ENCODE data around the gene CDC34. TPM values are rescaled to one million over a fixed set of nuclear protein-coding genes. Genes with fewer than 3 reads are reported as not detected.

CDC34 gene
- polyA plus RNA-seq, 1 experiment: 34.0 TPM

DNA sequence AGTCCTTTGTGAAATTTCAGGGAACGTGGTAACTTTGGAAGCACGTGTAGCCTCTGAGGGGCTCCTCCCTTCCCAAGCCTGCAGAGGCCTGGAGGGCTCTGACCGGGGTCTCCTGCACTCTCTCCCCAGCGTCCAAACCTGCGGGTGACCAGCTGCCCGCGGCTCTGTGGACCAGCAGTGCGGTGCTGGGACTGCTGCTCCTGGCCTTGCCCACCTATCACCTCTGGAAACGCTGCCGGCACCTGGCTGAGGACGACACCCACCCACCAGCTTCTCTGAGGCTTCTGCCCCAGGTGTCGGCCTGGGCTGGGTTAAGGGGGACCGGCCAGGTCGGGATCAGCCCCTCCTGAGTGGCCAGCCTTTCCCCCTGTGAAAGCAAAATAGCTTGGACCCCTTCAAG is 26.9 kb upstream of the CDC34 start:
- TF ChIP-seq, protein P1, sequence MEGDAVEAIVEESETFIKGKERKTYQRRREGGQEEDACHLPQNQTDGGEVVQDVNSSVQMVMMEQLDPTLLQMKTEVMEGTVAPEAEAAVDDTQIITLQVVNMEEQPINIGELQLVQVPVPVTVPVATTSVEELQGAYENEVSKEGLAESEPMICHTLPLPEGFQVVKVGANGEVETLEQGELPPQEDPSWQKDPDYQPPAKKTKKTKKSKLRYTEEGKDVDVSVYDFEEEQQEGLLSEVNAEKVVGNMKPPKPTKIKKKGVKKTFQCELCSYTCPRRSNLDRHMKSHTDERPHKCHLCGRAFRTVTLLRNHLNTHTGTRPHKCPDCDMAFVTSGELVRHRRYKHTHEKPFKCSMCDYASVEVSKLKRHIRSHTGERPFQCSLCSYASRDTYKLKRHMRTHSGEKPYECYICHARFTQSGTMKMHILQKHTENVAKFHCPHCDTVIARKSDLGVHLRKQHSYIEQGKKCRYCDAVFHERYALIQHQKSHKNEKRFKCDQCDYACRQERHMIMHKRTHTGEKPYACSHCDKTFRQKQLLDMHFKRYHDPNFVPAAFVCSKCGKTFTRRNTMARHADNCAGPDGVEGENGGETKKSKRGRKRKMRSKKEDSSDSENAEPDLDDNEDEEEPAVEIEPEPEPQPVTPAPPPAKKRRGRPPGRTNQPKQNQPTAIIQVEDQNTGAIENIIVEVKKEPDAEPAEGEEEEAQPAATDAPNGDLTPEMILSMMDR (IDR thresholded peaks at IDR 0.05; ENCODE audit: low read depth, low read length): no peak
- POLR2A ChIA-PET: no interaction called here
- DNase-seq (ENCODE audit: low read depth, low spot score): no peak

DNA sequence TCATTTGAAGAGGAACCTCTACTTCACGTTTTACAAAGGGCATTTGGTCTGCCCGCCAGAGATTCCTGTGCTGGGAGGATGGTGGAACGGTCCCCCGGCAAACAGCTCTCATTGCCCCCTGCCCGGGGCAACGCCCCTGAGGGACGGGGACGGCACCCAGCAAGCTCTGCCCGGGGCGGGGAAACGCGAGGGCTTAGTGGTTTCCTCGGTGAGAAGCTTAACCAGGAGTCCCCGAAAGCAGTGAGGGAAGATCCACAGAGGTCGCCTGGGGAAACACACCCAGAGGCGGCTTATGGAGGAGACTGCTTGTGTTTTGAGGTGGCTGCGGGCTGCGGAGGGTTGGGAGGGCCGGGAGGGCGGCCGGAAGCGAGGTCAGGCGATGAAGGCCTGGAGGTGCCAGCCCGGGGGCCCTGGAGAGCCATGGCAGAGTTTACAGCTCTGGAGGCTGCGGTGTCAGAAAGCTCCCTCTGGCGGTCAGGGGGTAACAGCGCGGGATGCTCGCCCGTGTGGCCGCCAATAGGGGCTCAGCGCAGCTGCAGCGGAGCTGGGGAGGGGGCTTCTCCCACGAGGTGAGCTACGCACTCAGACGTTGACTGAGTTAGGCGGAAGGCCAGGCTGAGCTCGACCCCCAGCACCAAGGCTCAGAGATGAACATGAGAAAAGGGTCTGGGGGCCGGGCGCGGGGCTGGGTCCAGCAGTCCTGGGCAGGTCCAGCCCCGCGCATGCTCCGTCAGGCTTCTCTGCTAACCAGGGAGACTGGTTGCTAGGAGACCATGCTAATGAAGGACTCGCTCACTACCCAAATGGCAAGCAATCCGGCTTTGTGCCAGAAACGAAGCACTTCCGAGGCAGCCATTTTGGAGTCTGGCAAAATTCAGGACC is 24.9 kb upstream of the CDC34 start:
- H3K9me3 ChIP-seq (ENCODE audit: control insufficient read depth, insufficient read depth, low read length): no peaks in the 10 kb centered on the region; the same call in 1 of the 2 replicates
- DNase-seq (ENCODE audit: low read depth, low spot score): peak; percentile 75
- POLR2A ChIA-PET: interaction anchor here (0.5 to 1.1 kb wide), 6 partner anchors 9 to 159 kb away, joined by 3 to 7 read pairs (median 4); partner anchors contain the start of gene CDC34
- CTCF ChIA-PET: interaction anchor here (0.6 to 1.8 kb wide), 26 partner anchors 8 to 625 kb away, joined by 3 to 16 read pairs (median 4); partner anchors contain the start of genes CDC34, CNN2, MIER2 and SHC2
- no peaks in the 10 kb centered on the region for H3K27me3 ChIP-seq (ENCODE audit: control insufficient read depth, insufficient read depth, low read length)
- peak overlapping the region; percentile 87 for H3K4me3 ChIP-seq (ENCODE audit: low read depth, low read length)
- TF ChIP-seq, protein P1 (IDR thresholded peaks at IDR 0.05; ENCODE audit: low read depth, low read length): peak; percentile 96
- H3K27ac ChIP-seq (ENCODE audit: low read depth, low read length): peak overlapping the region; percentile 88

More for the DNA sequence above, 26.9 kb upstream of the CDC34 start:
- Histone ChIP-seq H3K9me3 (ENCODE audit: control insufficient read depth, insufficient read depth, low read length) (no peaks in the 10 kb centered on the region; the same call in 1 of the 2 replicates), H3K27me3 (ENCODE audit: control insufficient read depth, insufficient read depth, low read length) (no peaks in the 10 kb centered on the region), H3K4me3 (ENCODE audit: low read depth, low read length) (no peak overlapping the region), H3K27ac (ENCODE audit: low read depth, low read length) (no peak overlapping the region)
- CTCF ChIA-PET: interaction anchor here (0.7 kb wide), 1 partner anchor 9 kb away, joined by 4 read pairs; the partner anchor contains the start of gene MADCAM1

DNA sequence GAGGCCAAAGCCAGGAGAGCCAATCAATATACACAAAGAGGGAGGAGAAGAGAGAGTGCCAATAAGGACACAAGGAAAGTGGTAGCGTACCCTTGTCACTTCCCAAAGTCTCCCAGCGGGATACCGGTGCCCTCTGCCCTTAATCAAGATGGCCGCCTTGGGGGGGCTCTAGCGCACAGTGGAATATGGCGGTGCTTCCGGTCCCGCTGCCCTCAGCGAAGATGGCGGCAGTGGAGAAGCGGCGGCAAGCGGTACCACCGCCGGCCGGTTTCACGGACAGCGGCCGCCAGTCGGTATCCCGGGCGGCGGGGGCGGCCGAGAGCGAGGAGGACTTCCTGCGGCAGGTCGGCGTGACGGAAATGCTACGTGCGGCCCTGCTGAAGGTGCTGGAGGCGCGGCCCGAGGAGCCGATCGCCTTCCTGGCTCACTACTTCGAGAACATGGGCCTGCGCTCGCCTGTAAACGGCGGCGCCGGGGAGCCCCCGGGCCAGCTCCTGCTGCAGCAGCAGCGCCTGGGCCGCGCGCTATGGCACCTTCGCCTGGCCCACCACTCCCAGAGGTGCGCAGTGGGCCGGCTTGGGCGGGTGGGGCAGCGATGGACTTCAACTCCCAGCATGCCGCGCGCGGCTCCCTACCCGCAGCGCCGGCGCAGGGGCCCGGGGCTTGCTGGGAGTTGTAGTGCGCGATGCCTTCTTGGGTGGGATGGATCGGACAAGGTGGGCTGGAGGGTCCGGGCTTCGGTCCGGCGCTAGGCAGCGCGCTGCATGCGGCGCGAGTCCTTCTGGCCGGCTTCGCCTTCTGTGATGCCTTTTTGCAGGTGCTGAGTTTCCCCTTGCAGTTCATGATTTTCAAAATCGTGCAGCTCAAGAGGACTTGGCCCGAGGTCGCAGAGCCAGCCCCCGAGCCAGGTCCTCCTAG is 24.0 kb upstream of the CDC34 start, which contains the start of gene TPGS1:
Gene TPGS1 (plus strand): TSS at position 212 of the 918 bp plus-strand sequence. CDS start 10 bp downstream, at position 222.
- TF ChIP-seq, protein P1 (IDR thresholded peaks at IDR 0.05; ENCODE audit: low read depth, low read length): no peak
- Histone ChIP-seq H3K9me3 (ENCODE audit: control insufficient read depth, insufficient read depth, low read length) (peaks cover 2% of the 10 kb centered on the region; the same call in 1 of the 2 replicates), H3K27ac (ENCODE audit: low read depth, low read length) (peak within 1 kb of the TSS; percentile 88), H3K4me3 (ENCODE audit: low read depth, low read length) (peak within 1 kb of the TSS; percentile 87), H3K27me3 (ENCODE audit: control insufficient read depth, insufficient read depth, low read length) (no peaks in the 10 kb centered on the region)
- ChIA-PET CTCF (interaction anchor here (0.6 to 1.8 kb wide), 15 partner anchors 8 to 350 kb away, joined by 3 to 16 read pairs (median 6); partner anchors contain the start of genes CDC34 and MIER2), POLR2A (interaction anchor here (0.5 to 1.1 kb wide), 5 partner anchors 10 to 158 kb away, joined by 3 to 6 read pairs (median 4); partner anchors contain the start of gene CDC34)
- DNase-seq (ENCODE audit: low read depth, low spot score): peak; percentile 100

DNA sequence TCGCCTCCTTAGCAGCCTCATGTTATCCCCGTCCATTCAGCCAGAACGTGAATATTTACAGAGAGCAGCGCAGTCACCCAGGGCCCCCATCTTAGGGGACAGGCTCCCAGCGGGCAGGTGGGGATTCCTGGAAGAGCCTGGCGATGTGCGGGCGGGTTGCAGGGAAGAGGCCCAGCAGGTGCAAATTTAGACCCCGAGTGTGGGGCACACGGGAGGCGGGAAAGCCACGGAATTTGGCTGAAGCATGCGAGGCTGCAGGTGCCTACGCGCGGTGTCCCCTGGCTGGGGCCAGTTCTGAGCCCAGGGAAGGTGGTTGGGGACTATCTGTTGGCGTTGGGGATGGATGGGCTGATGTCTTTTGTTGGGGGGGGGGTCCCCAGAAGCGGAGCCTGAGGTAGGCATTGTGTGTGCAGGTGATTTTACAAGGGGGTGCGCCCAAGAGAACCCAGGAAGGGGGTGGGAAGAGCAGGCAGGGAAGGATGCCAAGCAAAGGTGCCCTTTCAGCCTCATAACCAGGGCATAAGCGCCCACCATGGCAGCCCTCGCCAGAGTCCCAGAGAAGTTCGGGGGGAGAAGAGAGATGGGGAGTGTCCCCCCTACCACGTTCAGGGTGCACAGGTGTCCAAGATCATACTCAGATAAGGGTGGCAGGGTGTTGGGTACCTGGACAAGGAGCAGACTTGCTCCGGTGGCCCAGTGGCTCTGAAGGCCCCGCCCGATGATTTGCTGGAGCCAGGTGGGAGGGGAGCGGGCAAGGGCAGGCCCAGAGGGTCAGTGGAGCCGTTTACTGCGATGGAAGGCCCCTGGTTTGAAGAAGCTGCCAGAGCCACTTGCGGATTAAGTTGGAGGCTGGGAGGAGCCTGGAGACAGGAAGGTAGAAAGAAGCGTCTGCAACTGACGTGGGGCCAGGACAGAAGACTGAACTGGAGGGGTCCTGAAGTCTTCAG is 23.1 kb upstream of the CDC34 start:
- POLR2A ChIA-PET: no interaction called here
- no peak for DNase-seq (ENCODE audit: low read depth, low spot score)
- CTCF ChIA-PET: no interaction called here
- no peaks in the 10 kb centered on the region for H3K27me3 ChIP-seq (ENCODE audit: control insufficient read depth, insufficient read depth, low read length)
- peaks cover 4% of the 10 kb centered on the region; the same call in 1 of the 2 replicates for H3K9me3 ChIP-seq (ENCODE audit: control insufficient read depth, insufficient read depth, low read length)
- peak overlapping the region; percentile 87 for H3K4me3 ChIP-seq (ENCODE audit: low read depth, low read length)
- no peak overlapping the region for H3K27ac ChIP-seq (ENCODE audit: low read depth, low read length)
- TF ChIP-seq, protein P1 (IDR thresholded peaks at IDR 0.05; ENCODE audit: low read depth, low read length): no peak
